Activated CD8-positive, alpha-beta memory T cell treated with anti-CD3 and anti-CD28 coated beads for 4 hours (primary cell): Measurements from ENCODE around the gene NAP1L1.
A peak's percentile ranks its signal among the peaks of the same experiment; 100 is the strongest.

Experiments used
- DNase-seq, 2 donors: peaks; one replicate each; pipeline ENCODE4 v3.0.0-alpha.2; 2020; ENCODE audit warnings: low read depth in 2 of 2

The NAP1L1 gene

DNA sequence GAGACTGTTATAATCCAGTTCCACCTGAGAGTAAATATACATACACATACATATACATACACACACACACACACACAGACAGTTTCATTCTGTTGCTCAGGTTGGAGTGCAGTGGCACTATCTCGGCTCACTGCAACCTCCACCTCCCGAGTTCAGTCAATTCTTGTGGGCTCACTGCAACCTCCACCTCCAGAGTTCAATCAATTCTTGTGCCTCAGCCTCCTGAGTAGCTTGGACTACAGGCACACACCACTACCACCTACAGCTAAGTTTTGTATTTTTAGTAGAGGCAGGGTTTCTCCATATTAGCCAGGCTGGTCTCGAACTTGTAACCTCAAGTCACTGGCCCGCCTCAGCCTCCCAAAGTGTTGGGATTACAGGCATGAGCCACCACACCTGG, 44.0 kb downstream of the NAP1L1 start:
- DNase-seq, result no peak

DNA sequence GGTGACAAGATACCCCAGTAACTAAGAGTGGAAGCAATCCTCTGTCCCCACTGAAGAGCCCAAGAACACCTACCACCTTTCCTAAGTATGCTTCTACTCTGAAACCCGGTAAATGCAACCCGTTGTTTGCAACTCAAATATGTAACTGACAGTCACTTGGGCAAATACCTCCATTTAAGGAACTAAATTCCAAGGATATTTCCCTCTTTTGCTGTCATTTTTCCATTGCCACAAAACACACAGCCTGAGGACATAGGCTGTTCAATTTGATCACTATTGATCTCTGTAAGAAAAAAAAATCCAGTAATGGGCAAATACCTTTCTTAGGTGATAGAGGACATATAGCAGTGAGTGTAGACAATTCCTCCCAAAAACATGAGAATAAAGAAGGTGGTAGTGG, 46.3 kb downstream of the NAP1L1 start:
- DNase-seq, result no peak

DNA sequence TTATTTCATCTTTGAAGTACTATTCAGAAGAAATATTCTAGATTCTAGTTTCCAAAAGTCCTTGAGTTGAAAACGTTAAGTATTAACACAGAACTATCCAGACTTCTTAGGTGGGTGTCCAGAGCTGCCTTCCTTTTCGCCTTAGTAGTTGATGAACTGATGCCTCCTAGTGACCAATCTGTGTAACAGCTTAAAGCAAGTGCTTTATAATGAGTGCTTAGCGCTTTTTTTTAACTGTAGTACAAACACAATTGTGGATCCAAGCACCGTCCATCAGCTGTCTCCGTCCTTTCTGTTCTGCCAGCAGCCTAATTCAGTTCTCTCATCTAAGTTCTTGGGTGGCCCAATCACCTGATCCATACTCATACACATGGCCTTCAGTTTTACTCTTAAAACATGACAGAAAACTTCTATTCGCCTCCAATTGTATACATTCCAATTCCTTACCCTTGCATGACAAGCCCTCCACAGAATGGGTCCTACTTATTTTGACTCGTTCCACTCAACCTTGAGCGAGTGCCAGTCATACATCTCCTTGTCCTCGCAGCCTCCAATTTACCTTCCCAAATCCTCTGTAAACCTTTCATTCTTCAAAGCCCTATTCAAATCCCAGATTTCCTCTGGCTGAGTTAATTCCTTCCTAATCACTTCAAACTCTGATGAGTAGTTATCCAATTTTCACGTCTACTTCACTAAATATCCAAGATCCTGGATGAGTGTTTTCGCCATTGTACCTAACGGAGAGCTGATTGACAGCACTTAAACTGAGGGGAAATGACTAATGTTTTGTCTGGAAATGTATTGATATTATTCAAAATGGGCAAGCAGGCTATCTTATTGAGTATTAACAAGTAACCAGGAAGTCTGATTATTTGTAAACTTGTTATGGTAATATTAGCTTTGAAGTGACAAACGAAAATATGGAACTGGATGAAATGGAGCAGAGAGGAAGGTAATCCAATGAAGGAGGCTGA, 47.1 kb downstream of the NAP1L1 start:
- no peak for DNase-seq

DNA sequence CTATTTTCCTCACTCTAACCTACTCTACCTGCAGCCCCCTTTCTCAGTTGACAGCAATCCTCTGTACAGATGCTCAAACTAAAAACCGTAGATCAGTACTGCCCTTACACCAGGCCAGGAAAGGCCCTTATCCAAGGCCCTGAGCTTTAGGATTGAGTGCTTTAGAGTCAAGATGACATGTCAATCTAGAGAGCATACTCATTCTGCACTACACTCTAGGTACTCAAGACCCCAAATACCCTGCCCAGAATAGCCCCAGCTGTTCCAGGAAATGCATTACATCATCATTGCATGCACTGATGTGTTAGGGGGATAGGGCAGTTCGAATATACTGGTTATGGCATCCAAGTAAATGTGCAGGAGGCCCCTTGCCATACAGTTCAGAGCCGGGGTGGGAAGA, 49.4 kb downstream of the NAP1L1 start:
- no peak for DNase-seq

DNA sequence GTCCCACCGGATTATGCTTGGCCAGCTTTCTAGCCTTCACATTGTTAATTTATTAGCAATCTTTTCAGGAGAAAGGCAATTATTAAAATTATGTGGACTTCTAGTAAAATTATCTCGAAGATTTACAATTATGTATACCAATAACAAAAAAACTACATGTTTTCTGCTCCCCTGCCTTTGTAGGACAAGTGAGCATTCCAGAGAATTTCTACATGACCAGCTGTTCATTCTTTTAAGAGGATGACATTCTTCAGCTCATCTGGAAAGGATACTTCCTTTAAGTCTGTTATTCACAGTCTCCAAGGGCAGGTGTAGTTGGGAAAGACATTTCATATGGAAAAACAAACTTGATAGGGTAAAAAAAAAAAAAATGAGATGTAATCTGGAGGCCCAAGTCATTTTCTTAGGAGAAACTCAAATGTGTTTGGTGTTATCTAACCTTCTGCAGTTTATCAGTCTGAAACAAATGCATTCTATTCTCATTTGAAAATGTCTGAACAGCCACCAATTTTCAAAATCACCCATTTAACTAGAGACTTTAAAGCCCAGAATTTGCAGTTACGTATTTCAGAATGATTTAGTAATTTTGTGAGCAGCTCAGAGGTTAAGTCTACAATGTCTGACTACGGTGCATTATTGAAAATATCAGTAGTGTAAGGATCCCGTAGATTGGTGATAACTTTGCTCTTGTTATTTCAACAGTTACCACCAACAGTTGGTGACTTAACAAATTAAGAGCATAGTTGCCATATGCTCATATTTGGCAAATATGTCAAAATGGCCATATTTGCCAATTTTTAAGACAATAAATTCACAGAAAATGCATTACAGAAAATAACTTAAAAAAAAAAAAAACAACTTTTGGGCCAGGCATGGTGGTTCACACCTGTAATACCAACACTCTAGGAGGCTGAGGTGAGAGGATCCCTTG, 51.1 kb downstream of the NAP1L1 start:
- DNase-seq, result no peak

DNA sequence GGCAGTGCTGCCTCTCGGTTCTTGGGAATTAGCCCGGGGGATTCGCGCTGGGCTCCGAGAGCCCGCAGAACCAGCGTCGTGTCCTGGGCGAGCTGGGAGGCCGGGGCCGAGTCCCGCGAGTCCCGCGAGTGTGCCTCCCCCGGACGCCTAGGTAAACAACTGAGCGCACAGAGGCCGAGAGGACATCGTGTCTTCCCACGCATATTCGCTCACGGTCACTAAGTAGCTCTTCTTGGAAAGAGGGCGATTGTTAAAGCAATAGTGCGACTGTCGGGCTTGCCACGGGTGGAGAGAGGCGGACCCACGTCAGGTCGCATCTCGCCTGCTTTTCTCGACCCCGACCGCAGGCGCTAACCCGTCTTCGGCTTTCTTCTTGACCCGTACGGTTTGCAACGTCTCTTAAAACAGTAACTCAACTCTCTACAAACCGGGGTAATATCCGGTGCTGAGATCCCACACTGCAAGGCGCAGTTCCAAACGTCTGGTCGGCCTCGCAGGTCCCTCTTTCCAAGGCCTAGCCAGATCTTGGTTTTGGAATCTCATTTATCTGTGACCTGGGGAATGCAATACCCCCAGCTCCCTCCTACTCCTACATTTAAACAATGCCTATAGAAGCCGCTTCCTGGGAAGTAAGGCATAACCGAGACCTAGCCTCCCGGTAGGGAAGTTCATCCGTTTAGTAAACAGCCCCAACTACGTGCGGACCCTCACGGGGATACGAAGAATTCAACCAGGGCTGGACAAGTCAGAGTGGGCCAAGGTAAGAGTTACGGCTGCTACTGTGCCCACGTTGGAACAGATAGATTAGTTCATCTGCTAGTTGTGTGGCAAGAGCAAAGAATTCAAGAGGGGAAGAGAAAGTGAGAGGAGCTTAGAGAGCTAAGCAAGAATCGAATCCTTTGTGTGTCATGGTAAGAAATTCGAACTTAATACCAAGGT, 52.2 kb downstream of the NAP1L1 start:
- DNase-seq, result no peak

DNA sequence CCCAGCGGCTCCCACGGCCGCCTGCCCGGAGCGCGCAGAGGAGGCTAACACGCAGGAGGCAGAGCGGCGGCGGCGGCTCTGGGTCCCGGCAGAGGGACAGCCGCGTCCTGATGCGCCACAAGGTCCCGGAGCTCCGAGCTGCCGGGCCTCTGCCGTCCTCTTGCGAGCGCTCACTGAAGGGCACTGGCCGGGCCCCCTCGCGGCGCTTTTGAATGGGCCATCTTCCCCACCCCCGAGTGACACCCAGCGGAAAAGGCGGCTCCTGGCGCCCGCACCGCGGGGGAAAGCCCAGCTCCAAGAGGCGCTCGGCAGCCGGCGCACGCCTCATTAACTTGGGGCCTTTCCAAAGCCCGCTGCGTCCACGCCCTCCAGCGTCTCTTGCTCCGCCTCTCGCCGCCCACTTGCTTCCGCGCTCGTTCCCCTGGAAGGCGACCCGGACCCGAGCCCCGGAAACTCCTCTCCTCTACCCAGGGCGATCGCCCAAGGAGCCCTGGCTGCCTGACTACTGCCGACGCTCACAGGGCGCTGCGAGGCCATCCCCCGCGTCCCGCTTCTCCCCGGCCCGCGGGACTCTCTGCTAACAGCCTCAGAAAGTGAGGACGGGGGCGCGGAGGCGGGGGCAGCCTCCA, 53.0 kb downstream of the NAP1L1 start, which contains the start of gene PHLDA1:
Gene PHLDA1 (minus strand): TSS at position 363 of the 629 bp plus-strand sequence.
- DNase-seq, result peak; percentile 92

DNA sequence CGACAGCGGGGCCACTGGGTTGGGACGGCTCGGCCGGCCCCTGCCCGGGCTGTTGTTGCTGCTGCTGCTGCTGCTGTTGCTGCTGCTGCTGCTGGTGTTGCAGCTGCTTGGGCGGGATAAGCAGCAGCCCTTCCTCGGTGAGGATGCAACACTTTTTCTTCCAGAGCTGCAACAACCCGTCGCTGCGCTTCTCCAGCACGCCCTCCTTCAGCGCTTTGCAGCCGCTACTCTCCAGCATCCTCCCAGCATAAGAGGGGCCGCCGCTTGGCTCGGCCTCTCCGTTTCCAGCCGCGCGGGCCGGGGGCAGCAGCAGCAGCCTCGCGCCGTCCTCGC, 53.4 kb downstream of the NAP1L1 start:
- no peak for DNase-seq

DNA sequence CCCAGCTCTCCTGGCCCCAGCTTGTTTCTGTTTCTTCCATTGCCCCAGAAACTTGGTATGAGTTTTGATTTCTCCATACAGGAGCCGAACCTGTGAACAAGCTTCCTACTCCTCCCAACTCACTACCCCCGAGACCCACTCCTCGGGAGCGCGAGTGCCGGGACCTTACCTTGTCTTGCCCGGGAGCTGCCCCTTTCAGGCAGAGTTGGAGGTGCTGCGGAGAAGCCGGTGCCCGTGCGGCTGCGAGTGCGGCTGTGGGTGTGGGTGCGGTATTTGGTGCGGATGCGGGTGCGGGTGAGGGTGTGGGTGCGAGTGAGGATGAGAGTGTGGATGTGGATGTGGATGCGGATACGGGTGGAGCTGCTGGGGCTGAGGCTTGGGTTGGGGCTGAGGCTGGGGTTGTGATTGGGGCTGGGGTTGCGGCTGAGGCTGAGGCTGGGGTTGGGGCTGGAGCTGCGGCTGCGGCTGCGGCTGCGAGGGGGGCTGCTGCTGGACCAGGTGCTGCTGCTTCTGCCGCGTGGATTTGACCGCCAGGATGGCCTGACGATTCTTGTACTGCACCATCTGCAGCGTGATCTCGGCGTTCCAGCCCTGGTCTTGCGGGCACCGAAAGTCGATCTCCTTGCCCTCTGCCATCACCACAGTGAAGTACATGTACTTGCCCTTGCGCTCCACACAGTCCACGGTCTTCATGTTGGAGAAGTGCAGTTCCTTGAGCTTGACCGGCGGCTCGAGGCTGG, 54.0 kb downstream of the NAP1L1 start:
- peak in 1 of 2 donors; percentile 30 for DNase-seq

DNA sequence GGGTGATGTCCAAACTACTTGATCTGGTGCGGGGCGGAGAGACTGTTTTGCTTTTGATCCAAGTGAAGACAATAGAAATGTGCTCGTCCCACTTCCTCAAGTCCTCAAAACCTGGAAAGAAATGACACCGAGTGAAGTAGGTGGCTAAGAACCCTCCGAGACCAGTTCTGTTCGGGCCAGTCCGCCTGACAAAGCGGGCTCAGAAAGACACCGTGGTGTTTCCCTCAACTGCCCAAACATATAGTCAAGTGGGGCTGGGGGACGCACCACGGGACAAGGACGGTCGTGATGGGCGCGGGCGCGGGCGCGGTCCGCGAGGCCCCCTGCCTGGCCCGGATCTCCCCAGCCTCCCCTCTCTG, 54.5 kb downstream of the NAP1L1 start:
- DNase-seq, result no peak

DNA sequence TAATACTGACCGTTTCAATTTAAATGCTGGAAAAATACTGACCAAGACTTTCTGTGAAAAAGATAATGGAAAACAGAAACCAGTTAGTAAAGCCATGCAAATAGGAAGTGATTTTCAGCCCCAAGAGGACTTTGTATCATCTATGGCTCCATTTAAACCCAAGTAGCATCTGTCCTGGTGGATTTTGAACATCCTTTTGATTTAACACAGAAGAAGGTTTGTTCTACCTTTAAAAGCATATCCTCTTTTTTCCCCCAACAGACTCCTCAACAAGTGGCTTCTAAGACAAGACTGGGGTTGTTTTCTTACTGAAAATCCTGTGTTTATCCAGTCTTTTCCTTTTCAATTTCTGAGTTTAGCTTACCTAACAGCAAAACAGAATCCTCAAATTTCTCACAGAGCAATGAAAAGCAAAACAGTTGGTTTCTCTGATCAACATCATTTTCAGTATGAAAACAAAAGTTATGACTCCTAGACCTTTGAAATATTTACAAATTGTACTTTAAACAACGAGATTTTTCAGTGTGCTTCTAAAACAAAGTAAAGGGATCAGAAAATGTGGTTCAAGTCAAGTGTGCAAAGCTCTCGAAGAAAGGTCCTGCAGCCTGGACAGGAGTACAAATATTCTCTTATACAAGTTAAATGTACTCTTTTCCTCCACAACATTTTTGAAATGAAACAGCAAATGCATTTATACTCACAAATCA, 55.8 kb downstream of the NAP1L1 start:
- no peak for DNase-seq

DNA sequence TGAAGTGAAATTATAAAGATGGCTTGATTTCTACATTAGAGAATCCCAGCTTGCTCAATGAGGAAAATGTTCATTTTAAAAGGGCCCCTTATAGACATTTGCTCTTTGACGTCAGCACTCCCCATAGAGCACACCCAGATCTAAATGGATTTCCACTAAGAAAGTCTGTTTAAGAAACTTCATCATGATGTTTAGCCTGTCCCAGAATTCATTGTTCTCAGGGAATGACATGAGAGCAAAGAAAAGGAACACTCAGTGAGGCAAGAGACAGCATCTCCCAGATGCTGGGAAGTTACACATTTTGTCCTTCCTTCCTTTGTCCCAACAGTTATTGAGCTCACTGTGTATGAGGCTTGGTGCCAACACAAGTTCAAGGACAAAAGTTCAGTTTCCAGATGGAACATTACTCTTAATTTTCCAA, 57.8 kb downstream of the NAP1L1 start:
- DNase-seq, result no peak

DNA sequence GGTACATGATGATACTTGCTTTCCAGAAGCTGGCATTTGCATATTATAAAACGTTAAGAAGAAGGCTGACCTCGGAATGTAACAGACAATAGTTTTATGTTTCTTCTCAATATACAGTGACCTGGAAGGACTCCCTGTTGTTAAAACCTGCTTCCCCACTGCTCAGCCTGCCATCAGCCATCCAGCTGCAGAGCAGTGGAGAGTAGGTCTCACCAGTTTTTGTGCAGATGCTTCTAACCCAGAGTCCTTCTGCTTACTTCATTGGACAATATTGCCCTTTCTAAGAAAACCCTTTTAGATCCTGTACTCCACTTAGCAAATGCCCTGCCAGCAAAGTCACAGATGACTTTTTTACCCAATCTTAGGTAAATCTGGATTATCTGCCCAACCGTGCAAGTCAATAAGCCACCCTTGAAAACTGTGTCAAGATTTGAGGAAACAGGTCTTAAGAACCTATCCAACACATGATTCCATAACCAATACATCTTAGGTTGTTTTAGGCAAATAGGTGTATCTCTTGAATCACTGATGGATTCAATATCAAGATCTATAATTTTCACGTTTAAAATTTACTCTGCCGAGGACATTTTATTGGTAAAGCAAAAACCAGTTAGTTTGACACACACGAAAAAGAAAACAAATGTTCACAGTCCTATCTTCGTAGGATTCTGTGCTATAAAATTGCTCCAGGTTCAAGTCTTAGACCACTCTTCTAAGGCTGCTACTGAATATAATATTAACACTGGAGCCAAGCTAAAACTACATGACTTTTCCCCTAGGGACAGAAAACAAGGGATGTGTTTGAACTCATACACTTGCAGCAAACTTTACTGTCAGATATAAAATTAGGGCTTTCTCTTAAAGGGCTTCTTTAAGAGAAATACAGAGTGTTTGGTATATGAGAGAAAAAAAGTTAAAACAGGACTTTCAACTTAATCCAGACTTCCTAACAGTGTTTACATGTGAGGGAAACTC, 58.6 kb downstream of the NAP1L1 start:
- no peak for DNase-seq

DNA sequence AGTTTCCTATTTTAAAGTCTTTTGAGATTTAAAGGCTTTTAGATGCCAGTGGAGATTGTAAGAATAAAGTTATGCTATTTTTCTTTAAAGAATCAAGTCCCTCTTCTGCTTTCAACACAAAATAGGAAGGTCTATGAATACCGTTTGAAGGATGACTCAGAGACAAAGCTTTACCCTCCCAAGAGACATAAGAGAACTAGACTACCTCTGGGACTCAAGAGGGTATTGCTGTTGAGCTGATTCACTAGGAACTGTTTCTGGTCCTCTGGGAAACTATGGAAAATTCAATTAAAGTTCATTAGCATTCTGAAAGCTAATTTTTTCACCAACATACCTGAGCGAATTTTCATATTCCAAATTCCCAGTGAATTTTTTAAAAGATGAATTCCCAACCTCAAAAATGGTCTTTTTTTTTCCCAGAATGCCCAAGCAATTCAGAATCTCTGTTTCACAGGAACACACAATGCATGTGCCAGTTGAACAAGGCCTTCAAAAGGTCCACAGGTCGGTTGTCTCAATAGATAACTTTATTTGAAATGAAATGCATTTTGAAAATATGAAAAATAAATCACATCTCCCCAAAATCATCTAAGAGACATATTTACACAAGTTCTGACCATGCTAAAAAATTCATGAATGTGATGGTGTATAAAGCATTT, 59.4 kb downstream of the NAP1L1 start:
- DNase-seq, result no peak

DNA sequence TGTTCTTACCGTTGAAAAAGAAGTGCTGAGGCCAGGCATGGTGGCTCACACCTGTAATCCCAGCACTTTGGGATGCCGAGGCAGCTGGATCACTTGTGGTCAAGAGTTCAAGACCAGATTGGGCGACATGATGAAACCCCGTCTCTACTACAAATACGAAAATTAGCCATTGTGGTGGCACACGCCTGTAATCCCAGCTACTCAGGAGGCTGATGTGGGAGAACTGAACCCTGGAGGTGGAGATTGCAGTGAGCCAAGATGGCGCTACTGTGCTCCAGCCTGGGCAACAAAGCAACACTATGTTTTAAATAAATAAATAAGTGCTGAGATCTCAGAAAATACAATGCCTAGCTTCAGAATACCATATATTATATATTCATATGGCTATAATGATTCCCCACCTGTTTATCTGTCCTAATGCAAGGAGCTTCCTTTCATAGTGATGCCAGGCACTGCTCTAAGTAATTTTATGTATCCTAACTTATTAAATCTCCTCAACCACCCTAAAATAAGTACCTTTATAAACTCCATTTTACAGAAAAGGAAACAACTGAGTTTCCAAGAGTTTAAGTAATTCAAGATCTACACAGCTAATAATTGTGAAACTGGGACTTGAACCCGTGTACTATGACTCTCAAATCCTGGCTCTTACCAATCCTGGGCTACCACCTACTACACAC, 60.2 kb downstream of the NAP1L1 start:
- DNase-seq, result no peak

DNA sequence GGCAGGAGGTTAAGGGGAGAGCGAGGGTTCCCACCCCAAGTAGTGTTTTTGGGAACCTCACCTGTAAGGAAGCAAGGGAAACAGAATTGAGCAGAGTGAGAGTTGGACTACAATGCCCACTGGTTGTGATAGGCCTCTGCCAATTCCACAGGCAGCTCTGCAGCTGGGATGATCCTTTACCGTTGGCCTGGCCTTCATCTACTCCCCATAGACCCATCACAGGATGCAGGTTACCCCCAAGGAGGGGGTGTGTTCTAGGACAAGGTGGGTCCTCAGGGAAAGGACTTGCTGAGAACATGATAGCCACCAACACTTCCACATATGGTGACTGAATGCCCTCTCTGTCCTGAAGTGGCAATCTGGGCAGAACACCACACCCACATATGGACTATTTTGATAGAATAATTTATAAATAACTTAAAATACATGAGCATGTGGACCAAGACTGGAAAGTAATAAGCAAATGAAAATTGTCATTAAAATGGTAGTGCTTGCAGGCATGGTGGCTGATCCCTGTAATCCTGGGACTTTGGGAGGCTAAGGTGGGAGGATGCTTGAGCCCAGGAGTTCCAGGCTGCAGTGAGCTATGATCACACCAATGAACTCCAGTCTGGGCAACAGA, 61.3 kb downstream of the NAP1L1 start:
- no peak for DNase-seq

DNA sequence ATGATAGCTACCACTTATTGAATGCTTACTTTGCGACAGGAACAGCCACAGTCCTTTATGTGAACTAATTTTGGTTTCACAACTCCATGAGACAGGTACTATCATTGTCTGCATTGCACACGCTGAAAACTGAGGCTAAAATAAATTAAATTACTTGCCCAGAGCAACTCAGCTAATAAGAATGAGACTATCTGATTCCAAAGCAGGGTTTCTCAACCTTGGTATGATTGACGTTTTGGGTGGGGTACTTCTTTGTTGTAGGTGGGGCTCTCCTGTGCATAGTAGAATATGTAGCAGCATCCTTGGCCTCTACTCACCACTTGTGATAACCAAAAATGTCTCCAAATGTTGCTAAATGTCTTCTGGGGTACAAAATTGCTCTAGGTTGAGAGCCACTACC, 62.0 kb downstream of the NAP1L1 start:
- DNase-seq, result no peak
